Coronary artery (tissue), 2 donors: ENCODE data around the gene SLC8A3.

Source experiments
- DNase-seq: peaks from one replicate; pipeline ENCODE4 v3.0.0-alpha.2; 2017; ENCODE audit warnings: low spot score
- H3K27ac ChIP-seq, 2 donors: fragments of 200-600 bp; sonication (generic); one replicate each; pipeline ENCODE4 v1.5.1; 2016 to 2019
- H3K4me3 ChIP-seq: fragments of 200-600 bp; sonication (generic); 2 replicates; pipeline ENCODE4 v1.5.1; 2016; ENCODE audit warnings: mild to moderate bottlenecking, moderate library complexity
- TF ChIP-seq, protein P1 (sequence below): fragments of 200-600 bp; sonication (generic); IDR thresholded peaks from one replicate; pipeline ENCODE4 v1.5.1; 2019; ENCODE audit warnings: antibody characterized with exemption

The SLC8A3 gene

DNA sequence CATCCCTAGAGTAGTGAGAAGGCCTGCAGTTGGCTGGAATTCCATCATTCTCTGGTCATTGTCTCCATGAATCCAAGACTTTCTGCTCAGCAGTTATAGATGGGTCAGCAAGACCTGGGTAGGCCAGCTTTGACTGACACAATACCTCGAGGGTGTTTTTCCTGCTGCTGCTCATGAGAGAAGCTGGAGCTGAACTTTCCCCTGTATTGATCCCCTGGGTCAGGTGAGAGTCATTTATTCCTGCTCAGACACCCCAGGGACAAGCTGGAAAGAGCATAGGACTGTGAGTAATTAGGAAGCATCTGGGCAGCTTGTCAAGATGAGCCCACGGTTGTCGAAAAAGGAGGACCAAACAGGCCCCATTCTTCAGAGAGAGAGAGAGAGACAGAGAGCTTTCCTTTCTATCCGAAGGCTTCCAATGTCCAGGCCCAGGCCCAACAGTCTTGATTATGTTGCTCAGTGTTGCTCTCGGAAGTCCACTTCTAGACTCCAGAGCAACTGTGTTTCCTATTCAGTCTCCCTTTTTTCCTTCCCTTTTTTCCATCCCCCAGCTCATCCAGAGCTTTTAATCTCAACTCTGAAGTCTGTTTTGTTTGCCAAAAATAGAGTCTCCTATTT is 131.1 kb downstream of the SLC8A3 start:
- TF ChIP-seq, protein P1, sequence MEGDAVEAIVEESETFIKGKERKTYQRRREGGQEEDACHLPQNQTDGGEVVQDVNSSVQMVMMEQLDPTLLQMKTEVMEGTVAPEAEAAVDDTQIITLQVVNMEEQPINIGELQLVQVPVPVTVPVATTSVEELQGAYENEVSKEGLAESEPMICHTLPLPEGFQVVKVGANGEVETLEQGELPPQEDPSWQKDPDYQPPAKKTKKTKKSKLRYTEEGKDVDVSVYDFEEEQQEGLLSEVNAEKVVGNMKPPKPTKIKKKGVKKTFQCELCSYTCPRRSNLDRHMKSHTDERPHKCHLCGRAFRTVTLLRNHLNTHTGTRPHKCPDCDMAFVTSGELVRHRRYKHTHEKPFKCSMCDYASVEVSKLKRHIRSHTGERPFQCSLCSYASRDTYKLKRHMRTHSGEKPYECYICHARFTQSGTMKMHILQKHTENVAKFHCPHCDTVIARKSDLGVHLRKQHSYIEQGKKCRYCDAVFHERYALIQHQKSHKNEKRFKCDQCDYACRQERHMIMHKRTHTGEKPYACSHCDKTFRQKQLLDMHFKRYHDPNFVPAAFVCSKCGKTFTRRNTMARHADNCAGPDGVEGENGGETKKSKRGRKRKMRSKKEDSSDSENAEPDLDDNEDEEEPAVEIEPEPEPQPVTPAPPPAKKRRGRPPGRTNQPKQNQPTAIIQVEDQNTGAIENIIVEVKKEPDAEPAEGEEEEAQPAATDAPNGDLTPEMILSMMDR, result no peak
- no peak for DNase-seq
- Histone ChIP-seq H3K27ac (no peak overlapping the region), H3K4me3 (no peak overlapping the region)

GRCh38 chr14:70052990-70053389 is 135.8 kb downstream of the SLC8A3 start:
- TF ChIP-seq, protein P1, result no peak
- Histone ChIP-seq H3K27ac (no peak overlapping the region), H3K4me3 (no peak overlapping the region)
- no peak for DNase-seq

- H3K4me3 ChIP-seq, result no peak overlapping the region
- TF ChIP-seq, protein P1, result no peak
- DNase-seq, result no peak
- no peak overlapping the region for H3K27ac ChIP-seq
Observed at GRCh38 chr14:70050136-70050535, 138.6 kb downstream of the SLC8A3 start.

- TF ChIP-seq, protein P1, result no peak
- DNase-seq, result no peak
- H3K4me3 ChIP-seq, result no peak overlapping the region
- H3K27ac ChIP-seq, result no peak overlapping the region
Observed at GRCh38 chr14:70049605-70050004, 139.1 kb downstream of the SLC8A3 start.

- DNase-seq, result no peak
- no peak overlapping the region for H3K4me3 ChIP-seq
- TF ChIP-seq, protein P1, result no peak
- H3K27ac ChIP-seq, result no peak overlapping the region
Observed at GRCh38 chr14:70048313-70048654, 140.5 kb downstream of the SLC8A3 start.

GRCh38 chr14:70047598-70048312 is 141.0 kb downstream of the SLC8A3 start:
- TF ChIP-seq, protein P1, result no peak
- DNase-seq, result no peak
- Histone ChIP-seq H3K4me3 (no peak overlapping the region), H3K27ac (no peak overlapping the region)
